Activated CD8-positive, alpha-beta memory T cell treated with anti-CD3 and anti-CD28 coated beads for 4 hours (primary cell): ENCODE data around the gene YOD1.

Source experiments
- DNase-seq, 2 donors: peaks; one replicate each; pipeline ENCODE4 v3.0.0-alpha.2; 2020; ENCODE audit warnings: low read depth in 2 of 2

Gene YOD1

GRCh38 chr1:207051191-207051943, at the start of gene YOD1:
Gene YOD1, minus strand, starts transcription at chr1:207051208. Its CDS starts 178 bp downstream, at chr1:207051030.
- DNase-seq, result no peak

- DNase-seq, result no peak
These were observed 46.9 kb upstream of the YOD1 start for GRCh38 chr1:207097871-207098324.

GRCh38 chr1:207093944-207094343, 42.9 kb upstream of the YOD1 start:
- no peak for DNase-seq

- no peak for DNase-seq
These were observed 40.3 kb upstream of the YOD1 start for GRCh38 chr1:207091200-207091908.

GRCh38 chr1:207089627-207090355, 38.8 kb upstream of the YOD1 start:
- DNase-seq, result no peak

- no peak for DNase-seq
These were observed 38.0 kb upstream of the YOD1 start, which contains the start of gene C4BPB for GRCh38 chr1:207088701-207089626. Gene C4BPB, plus strand, starts transcription at chr1:207088860. Its CDS starts 672 bp downstream, at chr1:207089532.

GRCh38 chr1:207088161-207088560, 37.2 kb upstream of the YOD1 start:
- DNase-seq, result no peak

- no peak for DNase-seq
These were observed 34.9 kb upstream of the YOD1 start for GRCh38 chr1:207085887-207086286.

- DNase-seq, result peak; percentile 24 to 27
These were observed 33.7 kb upstream of the YOD1 start for GRCh38 chr1:207084701-207085180.

GRCh38 chr1:207084232-207084631, 33.2 kb upstream of the YOD1 start:
- no peak for DNase-seq

GRCh38 chr1:207081806-207082205, 30.8 kb upstream of the YOD1 start:
- no peak for DNase-seq

GRCh38 chr1:207081088-207081487, 30.1 kb upstream of the YOD1 start:
- DNase-seq, result no peak

GRCh38 chr1:207079706-207080241, 28.8 kb upstream of the YOD1 start:
- DNase-seq, result no peak

GRCh38 chr1:207078578-207079132, 27.6 kb upstream of the YOD1 start:
- DNase-seq, result no peak

- peak; percentile 34 to 39 for DNase-seq
These were observed 26.7 kb upstream of the YOD1 start for GRCh38 chr1:207077470-207078377.

GRCh38 chr1:207077012-207077411, 26.0 kb upstream of the YOD1 start:
- no peak for DNase-seq

GRCh38 chr1:207076181-207076955, 25.4 kb upstream of the YOD1 start:
- no peak for DNase-seq
